GM13977 (cell line): ENCODE measurements around the gene FDX2.
A peak's percentile ranks its signal among the peaks of the same experiment; 100 is the strongest.

Source experiments
- DNase-seq: peaks from one replicate; pipeline ENCODE4 v3.0.0; 2012; ENCODE audit warnings: low spot score
- CTCF ChIP-seq: IDR thresholded peaks from 2 replicates; pipeline ENCODE4 v1.5.1; 2012; ENCODE audit warnings: mild to moderate bottlenecking, control low read depth; ENCODE audit not compliant: insufficient read depth; ENCODE audit errors: extremely low read depth, missing control alignments
- in situ Hi-C: fragments of 300-500 bp; cut with MboI; formaldehyde crosslinking; loops from one replicate; pipeline ENCODE4 v1.12.0; 2022; ENCODE audit warnings: low sequenced_read_pairs, low pct_unique_long_range_greater_than_20kb, mixed read lengths, inconsistent platforms; ENCODE audit not compliant: unreplicated experiment

The FDX2 gene

DNA sequence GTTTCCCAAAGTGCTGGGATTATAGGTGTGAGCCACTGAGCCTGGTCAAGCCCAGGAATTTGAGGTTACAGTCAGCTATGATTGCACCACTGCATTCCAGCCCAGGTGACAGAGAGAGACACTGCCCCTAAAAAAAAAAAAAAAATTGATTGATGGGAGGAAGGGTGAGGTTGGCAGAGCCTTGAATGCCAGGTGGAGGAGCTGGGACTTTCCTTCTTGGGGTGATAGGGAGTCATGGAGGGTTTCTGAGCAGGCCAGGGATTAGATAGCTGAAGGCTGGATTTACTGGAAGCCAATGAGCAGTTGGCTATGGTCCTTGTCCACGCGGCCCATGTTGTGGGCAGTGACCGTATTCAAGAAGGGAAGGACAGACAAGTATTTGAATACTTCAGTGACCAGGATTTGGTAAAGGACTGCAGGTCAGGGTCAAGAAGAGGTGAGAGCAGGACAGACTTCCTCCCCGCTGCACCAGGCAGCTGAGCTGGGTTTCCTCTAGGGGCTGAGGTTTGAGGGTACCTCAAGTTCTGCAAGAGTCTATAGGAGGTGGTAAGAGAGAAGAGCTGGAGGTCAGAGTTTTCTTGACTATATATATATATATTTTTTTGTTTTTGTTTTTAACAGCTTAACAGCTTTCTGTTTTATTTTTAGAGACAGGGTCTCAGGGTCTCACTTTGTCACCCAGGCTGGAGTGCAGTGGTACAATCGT is 35.9 kb downstream of the FDX2 start:
- DNase-seq, result no peak
- in situ Hi-C loops, result no loop called here
- no peak for TF ChIP-seq CTCF

GRCh38 chr19:10278935-10279334 is 36.9 kb downstream of the FDX2 start:
- no peak for TF ChIP-seq CTCF
- in situ Hi-C loops, result no loop called here
- DNase-seq, result no peak

GRCh38 chr19:10277795-10278589 is 37.8 kb downstream of the FDX2 start:
- TF ChIP-seq CTCF, result no peak
- in situ Hi-C loops, result no loop called here
- no peak for DNase-seq

DNA sequence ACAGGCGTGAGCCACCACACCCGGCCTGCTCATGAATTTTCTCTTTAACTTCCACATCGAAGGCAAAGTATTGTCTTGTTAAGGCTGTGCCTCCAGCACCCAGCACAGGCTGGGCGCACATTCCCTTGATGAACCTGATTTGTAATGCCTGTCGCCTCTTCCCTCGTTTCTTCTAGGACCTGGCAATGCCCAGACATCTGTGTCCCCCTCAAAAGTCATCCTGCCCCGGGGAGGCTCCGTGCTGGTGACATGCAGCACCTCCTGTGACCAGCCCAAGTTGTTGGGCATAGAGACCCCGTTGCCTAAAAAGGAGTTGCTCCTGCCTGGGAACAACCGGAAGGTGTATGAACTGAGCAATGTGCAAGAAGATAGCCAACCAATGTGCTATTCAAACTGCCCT is 41.2 kb downstream of the FDX2 start:
- TF ChIP-seq CTCF, result no peak
- in situ Hi-C loops, result loop anchor here (5.0 to 25.0 kb wide), 2 partner anchors 113 to 337 kb away; partner anchors contain the start of gene OLFM2
- no peak for DNase-seq

- DNase-seq, result peak; percentile 72
- in situ Hi-C loops, result loop anchor here (5.0 to 25.0 kb wide), 2 partner anchors 116 to 334 kb away; partner anchors contain the start of gene OLFM2
These were observed 44.2 kb downstream of the FDX2 start for GRCh38 chr19:10271543-10272086.

More at GRCh38 chr19:10271543-10272086, 44.2 kb downstream of the FDX2 start:
- TF ChIP-seq CTCF, result no peak
